Liver (tissue), 9 donors: Measurements from ENCODE around the gene AHRR. TPM values are rescaled to one million over a fixed set of nuclear protein-coding genes. Genes with fewer than 3 reads are reported as not detected.

Source experiments
- DNase-seq: peaks from one replicate; pipeline ENCODE4 v3.0.0-alpha.2; 2017; ENCODE audit warnings: low spot score
- H3K27ac ChIP-seq, 2 donors: one replicate each; pipeline ENCODE4 v1.7.0; 2013; ENCODE audit warnings: inconsistent platforms in 2 of 2, low read length in 2 of 2, control low read depth in 1 of 2, low read depth in 1 of 2, mild to moderate bottlenecking in 1 of 2
- H3K27me3 ChIP-seq, 4 donors: one replicate each; pipeline versions ENCODE4 v1.6.1 to v1.7.0; 2013; ENCODE audit warnings: low read length in 3 of 4, inconsistent platforms in 1 of 4, mild to moderate bottlenecking in 1 of 4, moderate library complexity in 1 of 4; ENCODE audit not compliant: control insufficient read depth in 4 of 4, insufficient read depth in 4 of 4
- H3K36me3 ChIP-seq, 4 donors: one replicate each; pipeline versions ENCODE4 v1.6.1 to v1.7.0; 2013; ENCODE audit warnings: low read length in 3 of 4, mild to moderate bottlenecking in 3 of 4, low read depth in 1 of 4, moderate library complexity in 1 of 4; ENCODE audit not compliant: control insufficient read depth in 4 of 4, insufficient read depth in 3 of 4
- H3K4me1 ChIP-seq, 4 donors: one replicate each; pipeline versions ENCODE4 v1.6.1 to v1.7.0; 2013; ENCODE audit warnings: low read length in 3 of 4, mild to moderate bottlenecking in 3 of 4, moderate library complexity in 1 of 4; ENCODE audit not compliant: control insufficient read depth in 4 of 4, insufficient read depth in 4 of 4
- H3K4me3 ChIP-seq, 3 donors: one replicate each; pipeline versions ENCODE4 v1.6.1 to v1.7.0; 2013; ENCODE audit warnings: low read length in 3 of 3, control low read depth in 1 of 3, low read depth in 1 of 3, mild to moderate bottlenecking in 1 of 3
- H3K9ac ChIP-seq, 2 donors: one replicate each; pipeline ENCODE4 v1.7.0; 2013; ENCODE audit warnings: low read length in 2 of 2, mild to moderate bottlenecking in 2 of 2, moderate library complexity in 2 of 2, control low read depth in 1 of 2, low read depth in 1 of 2
- H3K9me3 ChIP-seq, 4 donors: one replicate each; pipeline versions ENCODE4 v1.6.1 to v1.7.0; 2013; ENCODE audit warnings: low read length in 3 of 4; ENCODE audit not compliant: control insufficient read depth in 4 of 4
- ATF3 ChIP-seq: IDR thresholded peaks from 2 replicates; pipeline ENCODE4 v1.6.1; 2016; ENCODE audit warnings: antibody characterized with exemption
- CTCF ChIP-seq: fragments of 150-350 bp; IDR thresholded peaks from 2 replicates; pipeline ENCODE4 v1.5.1; 2017; ENCODE audit warnings: improper control_type of control experiment, low read depth, low read length; ENCODE audit not compliant: missing input control
- EGR1 ChIP-seq, 2 donors: IDR thresholded peaks; 2 replicates each; pipeline ENCODE4 v1.6.1; 2016 to 2018; ENCODE audit warnings: antibody characterized with exemption in 2 of 2, low read depth in 2 of 2
- FOXA1 ChIP-seq: IDR thresholded peaks from 2 replicates; pipeline ENCODE4 v1.6.1; 2016; ENCODE audit warnings: antibody characterized with exemption
- FOXA2 ChIP-seq: IDR thresholded peaks from 2 replicates; pipeline ENCODE4 v1.6.1; 2016; ENCODE audit warnings: antibody characterized with exemption
- HNF4A ChIP-seq, 2 donors: conservative IDR thresholded peaks; 2 replicates each; pipeline ENCODE4 v1.6.1; 2016; ENCODE audit warnings: antibody characterized with exemption in 2 of 2, mild to moderate bottlenecking in 2 of 2
- HNF4G ChIP-seq: IDR thresholded peaks from 2 replicates; pipeline ENCODE4 v1.6.1; 2016; ENCODE audit warnings: antibody characterized with exemption
- JUND ChIP-seq, 2 donors: IDR thresholded peaks; 2 replicates each; pipeline ENCODE4 v1.6.1; 2016; ENCODE audit warnings: antibody characterized with exemption in 2 of 2
- MAX ChIP-seq: IDR thresholded peaks from 2 replicates; pipeline ENCODE4 v1.6.1; 2016; ENCODE audit warnings: antibody characterized with exemption
- NR2F2 ChIP-seq: IDR thresholded peaks from 2 replicates; pipeline ENCODE4 v1.6.1; 2016; ENCODE audit warnings: antibody characterized with exemption
- RAD21 ChIP-seq, 2 donors: IDR thresholded peaks; 2 replicates each; pipeline ENCODE4 v1.6.1; 2016; ENCODE audit warnings: antibody characterized with exemption in 2 of 2, mild to moderate bottlenecking in 2 of 2
- REST ChIP-seq: IDR thresholded peaks from 2 replicates; pipeline ENCODE4 v1.6.1; 2016; ENCODE audit warnings: antibody characterized with exemption, mild to moderate bottlenecking
- RXRA ChIP-seq, 2 donors: IDR thresholded peaks; 2 replicates each; pipeline ENCODE4 v1.6.1; 2017 to 2018; ENCODE audit warnings: antibody characterized with exemption in 2 of 2, mild to moderate bottlenecking in 1 of 2
- SP1 ChIP-seq: IDR thresholded peaks from 2 replicates; pipeline ENCODE4 v1.6.1; 2018; ENCODE audit warnings: antibody characterized with exemption, mild to moderate bottlenecking
- TAF1 ChIP-seq: conservative IDR thresholded peaks from 2 replicates; pipeline ENCODE4 v1.6.1; 2016; ENCODE audit warnings: antibody characterized with exemption, mild to moderate bottlenecking
- YY1 ChIP-seq: IDR thresholded peaks from 2 replicates; pipeline ENCODE4 v1.6.1; 2016; ENCODE audit warnings: antibody characterized with exemption, mild to moderate bottlenecking
- ZBTB33 ChIP-seq: IDR thresholded peaks from 2 replicates; pipeline ENCODE4 v1.6.1; 2016; ENCODE audit warnings: antibody characterized with exemption
- WGBS: extraction: QIAGEN DNeasy Blood & Tissue Kit; methylation state at CpG from one replicate; pipeline ENCODE4 v1.1.7; 2013; 5-methylcytosine and 5-hydroxymethylcytosine counted together
- polyA plus RNA-seq, 2 donors: library from polyadenylated mRNA; stranded (reverse) in 1 of 2; unstranded in 1 of 2; fragments of 200-250 nt in 1 of 2; fragments of >200 nt in 1 of 2; fragmentation: Nextera tagmentation in 1 of 2; extraction: Ambion mirVana in 1 of 2; gene quantifications; one replicate each; pipeline versions ENCODE4 v1.2.1 to v1.2.3, GENCODE V29; 2013 to 2015
- total RNA-seq, 2 donors: library from RNA; depleted of rRNA; stranded (reverse); fragments of >200 nt; gene quantifications; one replicate each; pipeline ENCODE4 v1.2.3, GENCODE V29; 2014
- donor health status: healthy.
- donor health status: healthy.
- donor health status: healthy.
- donor health status: healthy.
- donor health status: healthy.

Gene AHRR
- total and polyA plus RNA-seq, 4 donors = 0.15 to 0.47 (median 0.24) TPM

- Histone ChIP-seq H3K36me3 (peaks cover 0 to 20% (median 14%) of the 10 kb centered on the region in 4 donors), H3K9me3 (no peaks in the 10 kb centered on the region), H3K27me3 (no peaks in the 10 kb centered on the region), H3K27ac (no peak overlapping the region), H3K9ac (no peak overlapping the region), H3K4me1 (peaks cover 12 to 25% (median 18%) of the 10 kb centered on the region in 4 donors), H3K4me3 (no peak overlapping the region)
- DNase-seq = no peak
- no peak for TF ChIP-seq HNF4A (conservative IDR thresholded peaks at IDR 0.05)
- no peak for TF ChIP-seq FOXA1
- no peak for TF ChIP-seq SP1
- no peak for TF ChIP-seq RXRA (IDR thresholded peaks at IDR 0.05)
- no peak for TF ChIP-seq NR2F2
- no peak for TF ChIP-seq MAX
- no peak for TF ChIP-seq ZBTB33
- no peak for TF ChIP-seq YY1
- no peak for TF ChIP-seq REST
- 94% methylated on average over 19 of the region's 19 CpGs for WGBS
These were observed 148.4 kb downstream of the AHRR start for GRCh38 chr5:469752-470483.

GRCh38 chr5:470961-471749, 149.6 kb downstream of the AHRR start:
- peaks cover 13 to 29% (median 20%) of the 10 kb centered on the region in 4 donors for H3K4me1 ChIP-seq
- peaks cover 0 to 2% (median 0%) of the 10 kb centered on the region in 4 donors for H3K27me3 ChIP-seq
- DNase-seq = no peak
- no peaks in the 10 kb centered on the region for H3K9me3 ChIP-seq
- WGBS = 95% methylated on average over 31 of the region's 31 CpGs
- no peak overlapping the region for H3K27ac ChIP-seq
- no peak overlapping the region for H3K4me3 ChIP-seq
- H3K9ac ChIP-seq = no peak overlapping the region
- peaks cover 0 to 12% (median 9%) of the 10 kb centered on the region in 4 donors for H3K36me3 ChIP-seq
- TF ChIP-seq JUND (IDR thresholded peaks at IDR 0.05) (no peak), SP1 (no peak), FOXA2 (no peak), TAF1 (no peak), ATF3 (no peak), RXRA (IDR thresholded peaks at IDR 0.05) (no peak), YY1 (no peak), EGR1 (IDR thresholded peaks at IDR 0.05; ENCODE audit: low read depth in 2 of 2) (no peak), HNF4G (no peak), CTCF (no peak), MAX (no peak), RAD21 (IDR thresholded peaks at IDR 0.05) (no peak), FOXA1 (no peak), REST (no peak)
